ENCODE data around the gene HS3ST4. TPM values are rescaled to one million over a fixed set of nuclear protein-coding genes. Genes with fewer than 3 reads are reported as not detected.

The HS3ST4 gene
- total and polyA plus RNA-seq, 2 donors from 2014 or later: not detected

DNA sequence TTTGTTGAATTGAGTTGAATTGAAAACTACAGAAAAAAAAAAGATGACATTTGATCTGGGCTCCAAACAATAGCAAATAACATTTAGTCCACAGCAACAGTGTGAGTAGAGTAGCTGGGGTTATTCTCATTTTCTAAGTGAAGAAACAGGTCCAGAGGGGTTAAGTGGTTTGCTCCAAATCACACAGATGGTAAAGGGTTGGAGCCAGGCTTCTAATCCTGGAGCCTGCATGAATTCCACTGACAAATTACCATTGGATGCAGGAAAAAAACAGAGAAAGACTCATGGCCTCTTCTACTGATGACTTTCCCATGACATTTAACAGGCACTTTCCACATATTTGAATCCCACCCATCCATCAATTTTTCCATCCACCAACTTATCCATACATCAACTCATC, 182.4 kb downstream of the HS3ST4 start:
- H3K4me1 ChIP-seq (ENCODE audit: control insufficient read depth in 2 of 3, insufficient read depth in 2 of 3, low read depth in 1 of 3, low read length in 3 of 3): no peaks in the 10 kb centered on the region
- no peak overlapping the region for H3K9ac ChIP-seq (ENCODE audit: low read length in 3 of 3)
- H3K36me3 ChIP-seq (ENCODE audit: control insufficient read depth in 2 of 3, insufficient read depth in 3 of 3, low read length in 3 of 3): no peaks in the 10 kb centered on the region
- H3K27ac ChIP-seq (ENCODE audit: low read depth in 2 of 2, low read length in 2 of 2): no peak overlapping the region
- no peaks in the 10 kb centered on the region for H3K9me3 ChIP-seq (ENCODE audit: control insufficient read depth in 2 of 3, insufficient read depth in 1 of 3, low read length in 3 of 3)
- FAIRE-seq (no peak), DNase-seq (no peak)
- H3K4me3 ChIP-seq (ENCODE audit: low read length in 3 of 3): no peak overlapping the region
- no peaks in the 10 kb centered on the region for H3K27me3 ChIP-seq (ENCODE audit: control insufficient read depth, insufficient read depth, low read length)
- intact Hi-C loops (cut with DNase I): no loop called here
- TF ChIP-seq, protein P1, sequence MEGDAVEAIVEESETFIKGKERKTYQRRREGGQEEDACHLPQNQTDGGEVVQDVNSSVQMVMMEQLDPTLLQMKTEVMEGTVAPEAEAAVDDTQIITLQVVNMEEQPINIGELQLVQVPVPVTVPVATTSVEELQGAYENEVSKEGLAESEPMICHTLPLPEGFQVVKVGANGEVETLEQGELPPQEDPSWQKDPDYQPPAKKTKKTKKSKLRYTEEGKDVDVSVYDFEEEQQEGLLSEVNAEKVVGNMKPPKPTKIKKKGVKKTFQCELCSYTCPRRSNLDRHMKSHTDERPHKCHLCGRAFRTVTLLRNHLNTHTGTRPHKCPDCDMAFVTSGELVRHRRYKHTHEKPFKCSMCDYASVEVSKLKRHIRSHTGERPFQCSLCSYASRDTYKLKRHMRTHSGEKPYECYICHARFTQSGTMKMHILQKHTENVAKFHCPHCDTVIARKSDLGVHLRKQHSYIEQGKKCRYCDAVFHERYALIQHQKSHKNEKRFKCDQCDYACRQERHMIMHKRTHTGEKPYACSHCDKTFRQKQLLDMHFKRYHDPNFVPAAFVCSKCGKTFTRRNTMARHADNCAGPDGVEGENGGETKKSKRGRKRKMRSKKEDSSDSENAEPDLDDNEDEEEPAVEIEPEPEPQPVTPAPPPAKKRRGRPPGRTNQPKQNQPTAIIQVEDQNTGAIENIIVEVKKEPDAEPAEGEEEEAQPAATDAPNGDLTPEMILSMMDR (IDR thresholded peaks at IDR 0.05; ENCODE audit: borderline replicate concordance, extremely low read depth, insufficient read depth): no peak

DNA sequence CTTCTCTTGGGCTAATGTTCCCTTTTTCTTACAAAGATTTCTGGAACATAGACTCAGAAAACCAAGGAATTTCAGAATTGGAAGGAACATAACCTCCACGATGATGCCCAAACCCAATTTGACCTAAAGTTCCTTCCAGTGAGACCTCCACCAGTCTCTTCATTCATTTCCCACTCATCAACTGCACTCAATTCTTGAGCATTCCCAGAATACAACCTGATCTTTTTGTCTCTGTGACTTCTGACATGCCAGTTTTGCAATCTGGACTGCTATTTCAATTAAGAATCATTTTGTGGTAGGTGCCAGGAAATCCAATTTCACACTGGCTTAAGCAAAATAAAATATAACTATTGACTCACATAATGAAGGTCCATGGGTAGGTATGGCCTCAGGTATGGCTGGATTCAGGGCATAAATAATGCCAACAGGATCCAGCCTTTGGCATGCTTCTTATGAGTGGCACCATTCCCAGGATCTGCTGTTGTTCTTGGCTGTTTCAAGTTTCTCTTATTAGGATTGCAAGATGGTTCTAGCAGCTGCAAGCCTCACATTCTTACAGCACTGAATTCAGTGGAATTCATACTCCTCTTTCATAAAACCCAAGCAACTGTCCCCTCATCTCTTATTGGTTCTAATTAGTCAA, 184.3 kb downstream of the HS3ST4 start:
- TF ChIP-seq, protein P1 (IDR thresholded peaks at IDR 0.05; ENCODE audit: borderline replicate concordance, extremely low read depth, insufficient read depth): no peak
- no peak overlapping the region for H3K27ac ChIP-seq (ENCODE audit: low read depth in 2 of 2, low read length in 2 of 2)

DNA sequence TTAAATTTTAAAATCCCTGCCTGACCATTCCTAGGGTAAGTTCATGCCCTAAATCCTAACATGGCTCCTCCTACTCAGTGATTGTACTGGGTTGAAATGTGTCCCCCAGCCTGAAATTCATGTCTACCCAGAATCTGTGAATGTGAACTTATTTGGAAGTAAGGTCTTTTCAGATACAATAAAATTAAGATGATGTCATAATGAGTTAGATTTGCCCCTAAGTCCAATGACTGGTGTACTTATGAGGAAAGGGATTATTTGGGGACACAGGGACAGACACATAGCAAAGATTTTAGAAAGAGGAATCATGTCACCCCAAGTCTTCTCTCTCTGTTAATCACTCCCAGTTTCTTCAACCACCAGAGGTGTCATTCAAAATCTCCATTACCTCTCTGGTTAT, 185.3 kb downstream of the HS3ST4 start:
- TF ChIP-seq, protein P1 (IDR thresholded peaks at IDR 0.05; ENCODE audit: borderline replicate concordance, extremely low read depth, insufficient read depth): no peak
- Histone ChIP-seq H3K27me3 (ENCODE audit: control insufficient read depth, insufficient read depth, low read length) (no peaks in the 10 kb centered on the region), H3K9me3 (ENCODE audit: control insufficient read depth in 2 of 3, insufficient read depth in 1 of 3, low read length in 3 of 3) (no peaks in the 10 kb centered on the region), H3K9ac (ENCODE audit: low read length in 3 of 3) (no peak overlapping the region), H3K4me1 (ENCODE audit: control insufficient read depth in 2 of 3, insufficient read depth in 2 of 3, low read depth in 1 of 3, low read length in 3 of 3) (no peaks in the 10 kb centered on the region), H3K36me3 (ENCODE audit: control insufficient read depth in 2 of 3, insufficient read depth in 3 of 3, low read length in 3 of 3) (no peaks in the 10 kb centered on the region), H3K4me3 (ENCODE audit: low read length in 3 of 3) (no peak overlapping the region), H3K27ac (ENCODE audit: low read depth in 2 of 2, low read length in 2 of 2) (no peak overlapping the region)
- intact Hi-C loops (cut with DNase I): no loop called here
- FAIRE-seq (no peak), DNase-seq (no peak)

More for the DNA sequence above, 184.3 kb downstream of the HS3ST4 start:
- H3K9ac ChIP-seq (ENCODE audit: low read length in 3 of 3): no peak overlapping the region
- DNase-seq: no peak
- H3K4me1 ChIP-seq (ENCODE audit: control insufficient read depth in 2 of 3, insufficient read depth in 2 of 3, low read depth in 1 of 3, low read length in 3 of 3): no peaks in the 10 kb centered on the region
- H3K36me3 ChIP-seq (ENCODE audit: control insufficient read depth in 2 of 3, insufficient read depth in 3 of 3, low read length in 3 of 3): no peaks in the 10 kb centered on the region
- no peak overlapping the region for H3K4me3 ChIP-seq (ENCODE audit: low read length in 3 of 3)
- H3K27me3 ChIP-seq (ENCODE audit: control insufficient read depth, insufficient read depth, low read length): no peaks in the 10 kb centered on the region
- no peaks in the 10 kb centered on the region for H3K9me3 ChIP-seq (ENCODE audit: control insufficient read depth in 2 of 3, insufficient read depth in 1 of 3, low read length in 3 of 3)
- intact Hi-C loops (cut with DNase I): no loop called here
- no peak for FAIRE-seq

DNA sequence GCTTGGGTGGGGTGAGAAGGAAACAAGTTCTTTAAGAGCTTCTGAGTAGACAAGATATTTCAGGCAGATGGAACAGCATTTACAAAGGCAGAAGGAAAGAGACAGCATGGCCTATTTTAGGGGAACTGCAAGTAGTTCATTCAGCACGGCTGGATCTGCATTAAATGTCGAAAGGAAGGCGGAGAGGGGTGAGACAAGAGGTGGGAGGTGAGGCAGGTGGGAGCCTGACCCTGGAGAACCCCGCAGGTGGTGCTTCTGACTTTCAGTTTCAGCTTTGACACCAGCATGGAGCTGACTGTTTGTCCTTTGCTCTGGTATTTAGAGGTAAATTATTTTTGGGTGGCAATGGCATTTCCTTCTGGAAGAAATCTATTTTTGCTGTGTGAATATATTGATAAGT, 194.8 kb downstream of the HS3ST4 start:
- FAIRE-seq (no peak), DNase-seq (no peak)
- TF ChIP-seq, protein P1 (IDR thresholded peaks at IDR 0.05; ENCODE audit: borderline replicate concordance, extremely low read depth, insufficient read depth): no peak
- Histone ChIP-seq H3K4me1 (ENCODE audit: control insufficient read depth in 2 of 3, insufficient read depth in 2 of 3, low read depth in 1 of 3, low read length in 3 of 3) (no peaks in the 10 kb centered on the region), H3K27ac (ENCODE audit: low read depth in 2 of 2, low read length in 2 of 2) (no peak overlapping the region), H3K9ac (ENCODE audit: low read length in 3 of 3) (no peak overlapping the region), H3K27me3 (ENCODE audit: control insufficient read depth, insufficient read depth, low read length) (no peaks in the 10 kb centered on the region), H3K9me3 (ENCODE audit: control insufficient read depth in 2 of 3, insufficient read depth in 1 of 3, low read length in 3 of 3) (no peaks in the 10 kb centered on the region), H3K36me3 (ENCODE audit: control insufficient read depth in 2 of 3, insufficient read depth in 3 of 3, low read length in 3 of 3) (no peaks in the 10 kb centered on the region), H3K4me3 (ENCODE audit: low read length in 3 of 3) (no peak overlapping the region)
- intact Hi-C loops (cut with DNase I): no loop called here
